ENCODE measurements around the gene PCSK5. TPM values are rescaled to one million over a fixed set of nuclear protein-coding genes. Genes with fewer than 3 reads are reported as not detected.

PCSK5 gene
- total and polyA plus RNA-seq, 2 of the 8 experiments (the other 6 are each of a cell fraction or from before 2014, with no cell fraction given): 5.5 to 10.7 TPM

DNA sequence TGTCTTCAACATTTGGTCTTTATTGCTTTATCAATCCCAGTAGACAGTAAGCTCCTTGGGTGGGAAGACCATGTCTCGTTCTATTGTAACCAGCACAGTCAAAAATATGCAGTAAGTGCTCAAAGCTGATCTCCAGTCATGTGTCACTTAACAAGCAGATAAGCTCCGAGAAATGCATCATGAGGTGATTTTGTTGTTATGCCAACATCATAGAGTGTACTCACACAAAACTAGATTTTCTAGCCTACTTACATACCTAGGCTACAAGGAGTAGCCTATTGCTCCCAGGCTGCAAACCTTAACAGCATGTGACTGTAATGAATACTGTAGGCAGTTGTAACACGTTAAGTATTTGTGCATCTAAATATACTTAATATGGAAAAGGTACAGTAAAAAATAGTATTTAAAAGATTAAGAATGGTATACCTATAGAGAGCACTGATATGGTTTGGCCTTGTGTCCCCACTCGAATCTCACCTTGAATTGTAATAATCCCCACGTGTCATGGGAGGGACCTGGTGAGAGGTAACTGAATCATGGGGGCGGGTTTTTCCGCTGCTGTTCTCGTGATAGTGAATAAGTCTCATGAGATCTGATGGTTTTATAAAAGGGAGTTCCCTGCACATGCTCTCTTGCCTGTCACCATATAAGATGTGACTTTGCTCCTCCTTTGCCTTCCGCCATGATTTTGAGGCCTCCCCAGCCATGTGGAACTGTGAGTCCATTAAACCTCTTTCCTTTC, 39.8 kb upstream of the PCSK5 start:
- Histone ChIP-seq H3K14ac (ENCODE audit: insufficient read length) (no peak overlapping the region), H2BK20ac (ENCODE audit: low read length) (no peak overlapping the region), H3K79me1 (ENCODE audit: low read depth, low read length) (no peaks in the 10 kb centered on the region), H3K23me2 (ENCODE audit: low read depth, low read length) (no peaks in the 10 kb centered on the region), H3K27ac (ENCODE audit: low read depth, low read length) (no peak overlapping the region), H4K91ac (replicated peaks; ENCODE audit: insufficient read length, low read length) (no peak overlapping the region), H3K27me3 (replicated peaks in 1 of 4; ENCODE audit: control insufficient read depth in 3 of 4, extremely low read depth in 1 of 4, insufficient read depth in 3 of 4, low read length in 3 of 4) (no peaks in the 10 kb centered on the region), H3K56ac (replicated peaks; ENCODE audit: insufficient read length, low read depth, low read length) (no peak overlapping the region), H2BK120ac (replicated peaks; ENCODE audit: low read depth, low read length) (no peak overlapping the region), H2BK15ac (ENCODE audit: low read length) (no peak overlapping the region), H2BK12ac (ENCODE audit: low read depth, low read length) (no peak overlapping the region), H3K4me1 (replicated peaks in 1 of 4; ENCODE audit: control insufficient read depth in 3 of 4, insufficient read depth in 4 of 4, low read length in 3 of 4) (no peaks in the 10 kb centered on the region), H3K9me3 (ENCODE audit: insufficient read depth in 2 of 2, low read depth in 1 of 2, low read length in 1 of 2) (no peaks in the 10 kb centered on the region), H2AK5ac (ENCODE audit: low read depth, low read length) (no peak overlapping the region), H3K18ac (ENCODE audit: extremely low read depth, low read length) (no peak overlapping the region), H4K5ac (ENCODE audit: insufficient read length, low read depth, low read length) (no peak overlapping the region), H2BK5ac (ENCODE audit: low read depth, low read length) (no peak overlapping the region), H3K9ac (replicated peaks in 1 of 4; ENCODE audit: extremely low read depth in 1 of 4, low read depth in 3 of 4, low read length in 3 of 4) (no peak overlapping the region), H4K20me1 (replicated peaks in 1 of 2; ENCODE audit: control insufficient read depth in 1 of 2, insufficient read depth in 2 of 2, low read length in 2 of 2) (no peaks in the 10 kb centered on the region), H3K79me2 (ENCODE audit: control insufficient read depth in 1 of 2, insufficient read depth in 2 of 2, low read length in 2 of 2) (no peaks in the 10 kb centered on the region), H3K4me2 (ENCODE audit: insufficient read depth in 1 of 2, low read depth in 2 of 2, low read length in 2 of 2) (no peak overlapping the region), H3K36me3 (ENCODE audit: control insufficient read depth in 2 of 4, insufficient read depth in 4 of 4, low read length in 3 of 4) (no peaks in the 10 kb centered on the region), H4K8ac (ENCODE audit: extremely low read depth, insufficient read depth, low read length) (no peak overlapping the region), H3K23ac (ENCODE audit: insufficient read length) (no peak overlapping the region), H3K4ac (replicated peaks; ENCODE audit: insufficient read length, low read depth, low read length) (no peak overlapping the region), H2AFZ (ENCODE audit: low read length) (no peak overlapping the region), H3K4me3 (ENCODE audit: extremely low read depth in 1 of 4, insufficient read depth in 2 of 4, low read depth in 3 of 4, low read length in 4 of 4) (no peak overlapping the region)
- DNase-seq (ENCODE audit: low read depth in 1 of 2, low spot score in 2 of 2) (no peak), FAIRE-seq (no peak)
- ChIA-PET CTCF (ENCODE audit: partially characterized antibody) (interaction anchor here (1.0 kb wide), 1 partner anchor 9 kb away, joined by 3 read pairs; no protein-coding TSS in a partner anchor), POLR2A (ENCODE audit: partially characterized antibody) (no interaction called here)
- TF ChIP-seq TEAD4 (IDR thresholded peaks at IDR 0.05; ENCODE audit: low read depth, low read length): no peak
- no peak for TF ChIP-seq KDM4A (IDR thresholded peaks at IDR 0.05; ENCODE audit: low read depth, low read length, severe bottlenecking)
- no peak for TF ChIP-seq RNF2 (IDR thresholded peaks at IDR 0.05; ENCODE audit: borderline replicate concordance, low read depth, low read length, missing control alignments, poor library complexity, severe bottlenecking)
- no peak for TF ChIP-seq JUN (IDR thresholded peaks at IDR 0.05; ENCODE audit: low read depth, low read length)
- TF ChIP-seq ZNF274 (IDR thresholded peaks at IDR 0.05; ENCODE audit: borderline replicate concordance, extremely low read depth, low read length): no peak
- no peak for TF ChIP-seq JUND (IDR thresholded peaks at IDR 0.05; ENCODE audit: low read length)
- no peak for TF ChIP-seq GABPA (IDR thresholded peaks at IDR 0.05; ENCODE audit: borderline replicate concordance, insufficient read depth, low read length)
- TF ChIP-seq KDM1A (IDR thresholded peaks at IDR 0.05; ENCODE audit: borderline replicate concordance, low read length): no peak
- TF ChIP-seq NANOG (IDR thresholded peaks at IDR 0.05; ENCODE audit: insufficient read depth, low read depth, low read length, poor library complexity, severe bottlenecking): no peak
- no peak for TF ChIP-seq SRF (IDR thresholded peaks at IDR 0.05; ENCODE audit: low read depth, low read length)
- TF ChIP-seq POLR2AphosphoS5 (IDR thresholded peaks at IDR 0.05; ENCODE audit: low read depth, low read length): no peak
- no peak for TF ChIP-seq TAF1 (IDR thresholded peaks at IDR 0.05; ENCODE audit: low read depth, low read length)
- no peak for TF ChIP-seq EZH2 (IDR thresholded peaks at IDR 0.05; ENCODE audit: low read depth, low read length, severe bottlenecking)
- 94% methylated on average over 9 of the region's 9 CpGs; no CpG with 5 or more reads in 1 of the 2 experiments for WGBS, 2 experiments (ENCODE audit: extremely low coverage in 1 of 2, insufficient coverage in 1 of 2, insufficient read length in 1 of 2, insufficient replicate concordance in 2 of 2, low coverage in 1 of 2, low lambda C conversion rate in 2 of 2, missing lambda C conversion rate in 1 of 2)
